Rectal smooth muscle tissue (tissue), 1 donor: ENCODE data around the gene VPS33B.

Experiments
- H3K27ac ChIP-seq: one replicate; pipeline ENCODE4 v1.7.0; 2013; ENCODE audit warnings: low read depth, low read length, inconsistent platforms
- H3K27me3 ChIP-seq: one replicate; pipeline ENCODE4 v1.7.0; 2013; ENCODE audit warnings: low read length; ENCODE audit not compliant: control insufficient read depth, insufficient read depth
- H3K36me3 ChIP-seq: one replicate; pipeline ENCODE4 v1.7.0; 2013; ENCODE audit warnings: low read length; ENCODE audit not compliant: control insufficient read depth, insufficient read depth
- H3K4me1 ChIP-seq: one replicate; pipeline ENCODE4 v1.7.0; 2013; ENCODE audit warnings: low read length; ENCODE audit not compliant: control insufficient read depth, insufficient read depth
- H3K4me3 ChIP-seq: one replicate; pipeline ENCODE4 v1.7.0; 2013; ENCODE audit warnings: low read length
- H3K9ac ChIP-seq: one replicate; pipeline ENCODE4 v1.7.0; 2013; ENCODE audit warnings: low read length

Gene VPS33B

GRCh38 chr15:90960298-90961091 lies 61.9 kb downstream of the VPS33B start:
- H3K27ac ChIP-seq: peak overlapping the region; percentile 75
- no peaks in the 10 kb centered on the region for H3K27me3 ChIP-seq
- peaks cover 8% of the 10 kb centered on the region for H3K4me1 ChIP-seq
- no peaks in the 10 kb centered on the region for H3K36me3 ChIP-seq
- H3K9ac ChIP-seq: no peak overlapping the region
- H3K4me3 ChIP-seq: no peak overlapping the region

GRCh38 chr15:90959894-90960293 lies 62.5 kb downstream of the VPS33B start:
- Histone ChIP-seq H3K27me3 (no peaks in the 10 kb centered on the region), H3K9ac (no peak overlapping the region), H3K36me3 (no peaks in the 10 kb centered on the region), H3K27ac (peak overlapping the region; percentile 75), H3K4me1 (peaks cover 8% of the 10 kb centered on the region), H3K4me3 (no peak overlapping the region)

GRCh38 chr15:90959028-90959595 lies 63.3 kb downstream of the VPS33B start:
- Histone ChIP-seq H3K4me3 (no peak overlapping the region), H3K27me3 (no peaks in the 10 kb centered on the region), H3K4me1 (peaks cover 8% of the 10 kb centered on the region), H3K27ac (no peak overlapping the region), H3K36me3 (no peaks in the 10 kb centered on the region), H3K9ac (no peak overlapping the region)

- Histone ChIP-seq H3K4me1 (peaks cover 8% of the 10 kb centered on the region), H3K4me3 (peak overlapping the region; percentile 77), H3K27me3 (no peaks in the 10 kb centered on the region), H3K27ac (no peak overlapping the region), H3K9ac (no peak overlapping the region), H3K36me3 (peaks cover 7% of the 10 kb centered on the region)
Measured at GRCh38 chr15:90957791-90958190, 64.6 kb downstream of the VPS33B start.

- Histone ChIP-seq H3K27me3 (no peaks in the 10 kb centered on the region), H3K9ac (no peak overlapping the region), H3K27ac (peak overlapping the region; percentile 53), H3K36me3 (peaks cover 8% of the 10 kb centered on the region), H3K4me3 (peak overlapping the region; percentile 77), H3K4me1 (peaks cover 8% of the 10 kb centered on the region)
Measured at GRCh38 chr15:90957031-90957790, 65.2 kb downstream of the VPS33B start.

- peaks cover 8% of the 10 kb centered on the region for H3K4me1 ChIP-seq
- peak overlapping the region; percentile 32 for H3K9ac ChIP-seq
- H3K27ac ChIP-seq: peak overlapping the region; percentile 53
- H3K36me3 ChIP-seq: peaks cover 12% of the 10 kb centered on the region
- no peaks in the 10 kb centered on the region for H3K27me3 ChIP-seq
- peak overlapping the region; percentile 77 for H3K4me3 ChIP-seq
Measured at GRCh38 chr15:90956274-90957030, 65.9 kb downstream of the VPS33B start.

GRCh38 chr15:90955624-90956273 lies 66.6 kb downstream of the VPS33B start:
- H3K9ac ChIP-seq: no peak overlapping the region
- H3K4me1 ChIP-seq: peaks cover 7% of the 10 kb centered on the region
- H3K27me3 ChIP-seq: no peaks in the 10 kb centered on the region
- H3K4me3 ChIP-seq: peak overlapping the region; percentile 86
- H3K36me3 ChIP-seq: peaks cover 12% of the 10 kb centered on the region
- H3K27ac ChIP-seq: no peak overlapping the region

- Histone ChIP-seq H3K9ac (peak within 1 kb of the TSS; percentile 85), H3K36me3 (peaks cover 12% of the 10 kb centered on the region), H3K27ac (peak within 1 kb of the TSS; percentile 93), H3K27me3 (no peaks in the 10 kb centered on the region), H3K4me1 (no peaks in the 10 kb centered on the region), H3K4me3 (peak within 1 kb of the TSS; percentile 86)
Measured at GRCh38 chr15:90954712-90955623, 67.4 kb downstream of the VPS33B start, which contains the start of gene RCCD1. TSS of gene RCCD1 (plus strand) at chr15:90954884. CDS start at chr15:90956735, 1,851 bp downstream.

- Histone ChIP-seq H3K36me3 (peaks cover 18% of the 10 kb centered on the region), H3K27ac (peak overlapping the region; percentile 93), H3K27me3 (no peaks in the 10 kb centered on the region), H3K4me3 (no peak overlapping the region), H3K4me1 (no peaks in the 10 kb centered on the region), H3K9ac (no peak overlapping the region)
Measured at GRCh38 chr15:90953947-90954711, 68.3 kb downstream of the VPS33B start.

GRCh38 chr15:90952901-90953677 lies 69.3 kb downstream of the VPS33B start:
- peaks cover 20% of the 10 kb centered on the region for H3K36me3 ChIP-seq
- no peak overlapping the region for H3K27ac ChIP-seq
- H3K4me1 ChIP-seq: no peaks in the 10 kb centered on the region
- no peaks in the 10 kb centered on the region for H3K27me3 ChIP-seq
- H3K9ac ChIP-seq: no peak overlapping the region
- no peak overlapping the region for H3K4me3 ChIP-seq
